Calu3 (cell line): ENCODE results near the gene LGALS8. TPM values are rescaled to one million over a fixed set of nuclear protein-coding genes. Genes with fewer than 3 reads are reported as not detected.

Source experiments
- BruUV-seq: library from RNA; stranded (reverse); fragments of 400-500 nt; replicated peaks from 2 replicates; lab custom pipeline; 2021; lab: Mats Ljungman, UMichigan
- CTCF ChIA-PET: fragments of 300-600 bp; sonication (Branson Sonifier 250); formaldehyde crosslinking; loops from one replicate; lab custom pipeline; 2022; ENCODE audit warnings: antibody characterized with exemption; lab: Charles Lee
- DNase-seq: peaks from one replicate; pipeline ENCODE4 v3.0.0; 2022
- H3K27ac Mint-ChIP-seq: one replicate; pipeline ENCODE4 v1.8.0; 2022; ENCODE audit warnings: mixed read lengths; ENCODE audit not compliant: unreplicated experiment
- H3K27me3 Mint-ChIP-seq: one replicate; pipeline ENCODE4 v1.8.0; 2022; ENCODE audit warnings: mixed read lengths; ENCODE audit not compliant: unreplicated experiment
- H3K36me3 Mint-ChIP-seq: one replicate; pipeline ENCODE4 v1.8.0; 2022; ENCODE audit warnings: mild to moderate bottlenecking, moderate library complexity, mixed read lengths; ENCODE audit not compliant: insufficient read depth, unreplicated experiment
- H3K4me1 Mint-ChIP-seq: one replicate; pipeline ENCODE4 v1.8.0; 2022; ENCODE audit warnings: mild to moderate bottlenecking, low read depth, mixed read lengths; ENCODE audit not compliant: unreplicated experiment
- H3K4me3 Mint-ChIP-seq: one replicate; pipeline ENCODE4 v1.8.0; 2022; ENCODE audit warnings: mild to moderate bottlenecking, low read depth, moderate library complexity, mixed read lengths; ENCODE audit not compliant: unreplicated experiment
- H3K9me3 Mint-ChIP-seq: one replicate; pipeline ENCODE4 v1.8.0; 2022; ENCODE audit warnings: low read depth, mixed read lengths; ENCODE audit not compliant: unreplicated experiment
- intact Hi-C: fragments of 100-400 bp; cut with micrococcal nuclease; formaldehyde crosslinking; loops from one replicate; pipeline ENCODE4 v1.10.0; 2022; ENCODE audit not compliant: unreplicated experiment
- total RNA-seq: library from RNA; stranded (reverse); gene quantifications from 2 replicates; pipeline ENCODE4 v1.2.3, GENCODE V29; 2022
- TF ChIP-seq, protein P1 (sequence below): fragments of 200-600 bp; IDR thresholded peaks from one replicate; pipeline ENCODE4 v1.8.0; 2022; ENCODE audit warnings: antibody characterized with exemption; ENCODE audit not compliant: unreplicated experiment

LGALS8 gene
- total RNA-seq, 1 experiment from 2014 or later, result 46.5 TPM

DNA sequence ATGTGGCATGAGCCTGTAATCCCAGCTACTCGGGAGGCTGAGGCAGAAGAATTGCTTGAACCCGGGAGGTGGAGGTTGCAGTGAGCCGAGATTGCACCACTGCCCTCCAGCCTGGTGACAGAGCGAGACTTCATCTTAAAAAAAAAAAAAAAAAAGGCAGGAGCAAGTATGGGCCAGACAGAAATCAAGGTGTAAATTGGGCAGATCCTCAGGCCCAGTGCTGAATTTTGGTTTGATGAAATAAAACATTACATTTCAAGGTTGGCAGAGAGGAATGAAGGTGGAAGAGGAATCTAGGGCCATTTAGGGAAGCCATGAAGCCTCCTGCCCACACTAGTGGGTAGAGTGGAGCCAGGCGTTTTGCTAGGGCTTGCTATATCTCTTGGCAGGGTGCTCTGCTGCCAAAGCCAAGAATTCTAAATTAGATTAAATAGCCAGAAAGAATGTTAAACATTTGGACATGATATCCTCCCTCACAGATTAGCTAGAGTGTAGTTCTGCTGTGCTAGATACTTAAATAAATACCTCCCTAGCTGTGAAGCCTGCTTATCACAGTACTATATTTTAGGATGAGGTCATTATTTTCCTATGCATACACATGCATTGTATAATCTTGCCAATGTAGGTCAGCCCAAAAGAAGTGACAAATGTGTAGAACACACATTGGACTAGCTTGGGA lies 16.6 kb upstream of the LGALS8 start:
- no TSS peak for BruUV-seq
- intact Hi-C loops, result no loop called here
- no peaks in the 10 kb centered on the region for H3K36me3 Mint-ChIP-seq
- H3K4me3 Mint-ChIP-seq, result no peak overlapping the region
- H3K9me3 Mint-ChIP-seq, result no peaks in the 10 kb centered on the region
- CTCF ChIA-PET, result no interaction called here
- no peak for DNase-seq
- H3K27me3 Mint-ChIP-seq, result no peaks in the 10 kb centered on the region
- peaks cover 25% of the 10 kb centered on the region for H3K4me1 Mint-ChIP-seq
- TF ChIP-seq, protein P1, sequence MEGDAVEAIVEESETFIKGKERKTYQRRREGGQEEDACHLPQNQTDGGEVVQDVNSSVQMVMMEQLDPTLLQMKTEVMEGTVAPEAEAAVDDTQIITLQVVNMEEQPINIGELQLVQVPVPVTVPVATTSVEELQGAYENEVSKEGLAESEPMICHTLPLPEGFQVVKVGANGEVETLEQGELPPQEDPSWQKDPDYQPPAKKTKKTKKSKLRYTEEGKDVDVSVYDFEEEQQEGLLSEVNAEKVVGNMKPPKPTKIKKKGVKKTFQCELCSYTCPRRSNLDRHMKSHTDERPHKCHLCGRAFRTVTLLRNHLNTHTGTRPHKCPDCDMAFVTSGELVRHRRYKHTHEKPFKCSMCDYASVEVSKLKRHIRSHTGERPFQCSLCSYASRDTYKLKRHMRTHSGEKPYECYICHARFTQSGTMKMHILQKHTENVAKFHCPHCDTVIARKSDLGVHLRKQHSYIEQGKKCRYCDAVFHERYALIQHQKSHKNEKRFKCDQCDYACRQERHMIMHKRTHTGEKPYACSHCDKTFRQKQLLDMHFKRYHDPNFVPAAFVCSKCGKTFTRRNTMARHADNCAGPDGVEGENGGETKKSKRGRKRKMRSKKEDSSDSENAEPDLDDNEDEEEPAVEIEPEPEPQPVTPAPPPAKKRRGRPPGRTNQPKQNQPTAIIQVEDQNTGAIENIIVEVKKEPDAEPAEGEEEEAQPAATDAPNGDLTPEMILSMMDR, result no peak
- no peak overlapping the region for H3K27ac Mint-ChIP-seq

GRCh38 chr1:236508593-236509027 lies 15.2 kb upstream of the LGALS8 start:
- no TSS peak for BruUV-seq
- DNase-seq, result no peak
- Mint-ChIP-seq H3K36me3 (no peaks in the 10 kb centered on the region), H3K4me3 (no peak overlapping the region), H3K4me1 (peaks cover 17% of the 10 kb centered on the region), H3K27me3 (no peaks in the 10 kb centered on the region), H3K27ac (no peak overlapping the region), H3K9me3 (no peaks in the 10 kb centered on the region)
- intact Hi-C loops, result no loop called here
- TF ChIP-seq, protein P1, result no peak
- CTCF ChIA-PET, result no interaction called here

DNA sequence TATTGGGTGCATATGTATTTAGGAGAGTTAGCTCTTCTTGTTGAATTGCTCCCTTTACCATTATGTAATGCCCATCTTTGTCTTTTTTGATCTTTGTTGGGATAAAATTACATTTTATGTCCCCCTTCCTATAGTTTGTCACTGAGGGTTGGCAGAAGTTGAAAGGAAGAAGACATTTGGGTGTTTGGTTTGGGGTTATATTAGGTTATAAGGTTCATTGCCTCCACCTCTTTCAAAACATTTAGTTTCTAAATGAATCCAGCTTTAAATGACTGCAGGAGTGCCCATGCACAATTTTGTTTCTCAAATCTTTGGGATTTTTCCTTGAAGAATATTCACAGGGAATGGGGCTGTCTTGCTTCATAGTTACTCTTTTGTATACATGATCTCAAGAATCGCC lies 14.6 kb upstream of the LGALS8 start:
- H3K4me1 Mint-ChIP-seq, result peaks cover 17% of the 10 kb centered on the region
- DNase-seq, result no peak
- no peaks in the 10 kb centered on the region for H3K27me3 Mint-ChIP-seq
- no TSS peak for BruUV-seq
- H3K27ac Mint-ChIP-seq, result no peak overlapping the region
- H3K4me3 Mint-ChIP-seq, result no peak overlapping the region
- no peaks in the 10 kb centered on the region for H3K9me3 Mint-ChIP-seq
- H3K36me3 Mint-ChIP-seq, result no peaks in the 10 kb centered on the region
- intact Hi-C loops, result no loop called here
- CTCF ChIA-PET, result no interaction called here
- TF ChIP-seq, protein P1, result no peak

DNA sequence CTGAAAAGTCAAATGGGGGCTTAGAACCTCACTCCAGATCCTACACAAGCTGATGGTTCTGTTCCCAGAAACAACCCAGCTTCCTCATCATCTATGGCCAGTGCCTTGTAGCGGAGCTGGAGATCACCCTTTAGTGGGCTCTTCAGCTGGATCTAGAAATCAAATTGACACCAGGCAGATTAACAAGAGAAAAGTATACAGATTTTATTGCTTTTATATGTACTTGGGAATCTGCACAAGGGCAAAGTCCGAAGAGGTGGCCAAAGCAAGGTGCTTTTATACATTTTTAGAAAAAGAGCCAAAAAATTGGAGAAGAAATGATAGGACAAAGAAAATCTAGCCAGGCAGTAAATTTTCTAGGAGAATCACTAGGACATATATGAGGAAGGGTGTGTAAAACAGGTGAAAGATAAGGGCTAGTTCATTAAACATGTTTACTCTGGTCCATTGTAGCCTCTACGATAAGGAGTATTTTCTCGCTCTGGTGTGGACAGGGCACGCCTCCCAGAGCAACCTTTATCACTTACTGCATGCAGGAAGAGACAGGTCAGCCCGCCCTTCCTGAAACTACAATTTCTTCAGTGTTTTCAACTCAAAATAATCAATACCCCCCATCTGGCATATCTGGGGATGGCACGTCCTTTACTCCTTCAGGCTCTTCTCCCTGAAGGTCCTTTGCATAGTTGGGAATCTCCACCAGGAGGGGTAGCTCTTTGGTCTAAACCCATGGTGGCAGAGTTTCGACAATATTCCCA lies 14.0 kb upstream of the LGALS8 start:
- TF ChIP-seq, protein P1, result no peak
- no peaks in the 10 kb centered on the region for H3K9me3 Mint-ChIP-seq
- H3K4me3 Mint-ChIP-seq, result no peak overlapping the region
- CTCF ChIA-PET, result no interaction called here
- BruUV-seq, result no TSS peak
- H3K27me3 Mint-ChIP-seq, result no peaks in the 10 kb centered on the region
- DNase-seq, result no peak
- no peak overlapping the region for H3K27ac Mint-ChIP-seq
- intact Hi-C loops, result no loop called here
- peaks cover 15% of the 10 kb centered on the region for H3K4me1 Mint-ChIP-seq
- no peaks in the 10 kb centered on the region for H3K36me3 Mint-ChIP-seq
